CD4-positive, alpha-beta T cell treated with Interleukin-12 subunit alpha and Interleukin-12 subunit beta, for 1 hour (primary cell): ENCODE measurements around the gene MCRIP2.
"Not testable (repeated sequence)": the region's sequence is repeated elsewhere in the genome, so short reads cannot be mapped to it uniquely, and the experiment has no call there.

Experiments
- DNase-seq: peaks from one replicate; pipeline ENCODE4 v3.0.0-alpha.2; 2020

The MCRIP2 gene

GRCh38 chr16:683396-684070 lies 41.9 kb downstream of the MCRIP2 start:
- DNase-seq, result no peak

- DNase-seq, result peak; percentile 98
Observed at GRCh38 chr16:684071-684794, 42.6 kb downstream of the MCRIP2 start, which contains the start of gene JMJD8. TSS of gene JMJD8 (minus strand) at chr16:684334. CDS start at chr16:684319, 15 bp downstream.

- DNase-seq, result no peak
Observed at GRCh38 chr16:684961-685696, 43.5 kb downstream of the MCRIP2 start.

GRCh38 chr16:685967-686366 lies 44.3 kb downstream of the MCRIP2 start:
- no peak for DNase-seq

- DNase-seq, result no peak
Observed at GRCh38 chr16:686459-687260, 45.0 kb downstream of the MCRIP2 start.

- no peak for DNase-seq
Observed at GRCh38 chr16:687499-687898, 45.9 kb downstream of the MCRIP2 start.

- DNase-seq, result no peak
Observed at GRCh38 chr16:689175-689897, 47.7 kb downstream of the MCRIP2 start.

- DNase-seq, result not testable (repeated sequence)
Observed at GRCh38 chr16:691242-691641, 49.6 kb downstream of the MCRIP2 start.

GRCh38 chr16:692356-693108 lies 50.9 kb downstream of the MCRIP2 start:
- DNase-seq, result no peak

- DNase-seq, result no peak
Observed at GRCh38 chr16:693364-693763, 51.7 kb downstream of the MCRIP2 start.

GRCh38 chr16:693766-694165 lies 52.1 kb downstream of the MCRIP2 start:
- DNase-seq, result no peak

GRCh38 chr16:694187-694862 lies 52.7 kb downstream of the MCRIP2 start:
- DNase-seq, result no peak

GRCh38 chr16:694863-695354 lies 53.3 kb downstream of the MCRIP2 start:
- no peak for DNase-seq

- peak; percentile 78 for DNase-seq
Observed at GRCh38 chr16:695355-696089, 53.9 kb downstream of the MCRIP2 start.
